ENCODE results near the gene ARVCF.

ARVCF gene

DNA sequence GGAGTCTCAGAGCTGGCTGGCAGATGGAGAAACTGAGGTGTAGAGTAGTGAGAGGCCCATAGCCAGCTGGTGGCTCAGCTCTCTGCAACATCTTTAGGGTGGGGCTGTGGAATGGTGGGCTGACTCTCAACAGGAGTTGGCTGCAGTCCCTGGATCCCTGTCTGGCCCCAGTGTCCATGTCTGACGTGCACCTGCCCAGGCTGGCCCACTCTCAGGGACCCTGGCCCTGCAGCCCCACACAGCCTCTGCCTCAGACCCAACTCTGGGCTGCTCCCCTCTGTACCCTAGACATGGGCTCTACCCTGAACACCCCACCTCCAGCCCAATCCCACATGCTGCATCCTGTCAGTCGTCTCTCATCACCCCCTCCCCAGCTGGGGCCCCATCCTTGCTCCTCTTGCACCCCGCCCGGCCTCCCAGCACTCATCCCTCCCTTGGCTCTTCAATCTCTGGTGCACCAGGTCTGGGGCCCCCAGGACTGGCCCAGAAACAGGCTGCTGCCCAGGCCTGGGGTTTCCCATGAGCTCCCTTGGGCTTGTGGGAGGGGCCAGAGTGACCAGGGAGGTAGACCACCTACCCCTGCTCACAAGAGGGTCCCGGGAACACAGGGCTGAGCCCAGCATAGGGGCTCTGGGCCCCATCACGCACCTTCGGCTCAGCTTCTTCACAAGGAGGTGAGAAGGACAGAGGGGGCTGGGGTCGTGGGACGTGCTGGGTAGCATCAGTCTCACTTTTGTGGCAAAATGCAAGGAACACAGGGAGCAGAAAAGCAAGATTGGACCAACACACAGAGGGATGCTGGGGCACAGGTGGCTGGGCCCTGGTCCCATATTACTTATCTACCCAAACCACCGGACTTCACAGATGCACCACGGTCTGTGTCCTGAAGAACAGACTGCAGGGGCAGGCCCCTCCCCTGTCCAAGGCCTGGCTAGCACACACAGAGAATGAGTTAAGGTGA lies 31.5 kb downstream of the ARVCF start:
- no peak for DNase-seq

DNA sequence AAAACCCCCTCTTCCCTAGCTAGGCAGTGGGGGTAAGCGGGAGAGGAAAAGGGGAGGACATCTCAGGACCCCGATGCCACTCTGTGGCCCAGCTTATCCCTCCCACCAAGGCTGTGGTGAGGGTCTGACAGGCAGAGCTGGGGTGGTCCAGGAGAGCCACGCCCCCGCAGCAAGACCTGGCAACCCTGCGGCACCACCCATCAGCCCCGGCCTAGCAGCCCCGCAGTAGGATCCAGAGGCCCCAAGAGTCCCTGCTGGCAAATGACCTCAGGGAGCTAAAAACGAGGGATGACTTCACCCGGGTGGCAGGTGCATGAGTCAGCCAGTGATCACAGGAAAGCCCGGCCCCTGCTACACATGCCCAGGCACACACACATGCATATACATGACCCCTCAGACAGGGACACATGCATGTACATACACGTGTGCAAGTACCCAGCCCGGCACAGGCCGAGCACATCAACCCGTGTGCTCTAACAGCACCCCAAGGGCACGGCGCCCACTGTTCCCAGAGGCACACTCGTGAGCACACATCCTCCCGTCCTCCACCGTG lies 32.3 kb downstream of the ARVCF start:
- peak; percentile 61 for DNase-seq

DNA sequence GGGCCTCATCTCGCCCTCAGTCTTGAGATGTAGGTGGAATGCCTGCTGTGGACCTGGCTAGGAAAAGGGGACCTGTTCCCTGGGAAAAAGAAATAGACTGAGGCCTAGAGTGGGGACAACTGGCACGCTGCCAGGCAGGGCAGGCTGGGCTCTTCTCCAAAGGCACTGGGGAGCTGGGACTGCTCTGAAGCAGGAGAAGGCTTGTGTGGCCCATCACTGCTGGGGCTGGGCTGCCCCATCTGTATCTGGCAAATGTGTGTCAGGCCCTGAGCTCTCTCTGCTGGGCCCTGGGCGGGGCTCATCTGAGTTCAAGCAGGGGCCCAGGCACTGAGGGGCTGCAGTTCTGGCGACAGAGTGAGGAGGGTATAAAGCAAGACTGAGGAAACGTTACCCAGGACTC lies 32.9 kb downstream of the ARVCF start:
- DNase-seq = no peak

DNA sequence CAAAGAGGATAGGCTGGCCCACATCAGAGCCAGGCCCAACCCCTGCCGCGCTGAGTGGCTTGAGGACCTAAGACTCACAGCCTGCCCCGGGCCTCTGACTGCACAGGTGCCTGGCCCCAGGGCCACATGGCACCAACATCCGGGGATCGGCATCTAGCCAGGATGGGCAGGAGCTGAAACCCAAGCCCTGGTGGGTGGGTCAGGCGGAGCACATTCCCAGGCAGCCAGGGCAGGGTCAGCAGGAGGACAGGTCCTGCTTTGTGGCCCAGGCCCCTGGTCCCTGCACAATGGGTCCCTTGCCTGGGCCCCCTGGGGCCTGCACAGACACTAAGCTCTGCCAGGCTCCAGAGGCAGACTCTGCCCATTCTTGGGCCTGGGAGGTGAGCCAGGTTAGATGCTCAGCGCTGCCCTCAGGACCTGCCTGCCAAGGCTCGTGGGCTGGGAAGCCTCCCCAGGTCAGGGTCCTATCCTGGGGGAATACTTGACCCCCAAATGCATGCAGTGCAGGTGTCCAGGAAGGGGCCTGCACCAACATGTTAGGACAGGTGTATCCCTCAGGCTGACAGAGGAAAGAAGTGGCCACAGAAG lies 33.5 kb downstream of the ARVCF start:
- no peak for DNase-seq

DNA sequence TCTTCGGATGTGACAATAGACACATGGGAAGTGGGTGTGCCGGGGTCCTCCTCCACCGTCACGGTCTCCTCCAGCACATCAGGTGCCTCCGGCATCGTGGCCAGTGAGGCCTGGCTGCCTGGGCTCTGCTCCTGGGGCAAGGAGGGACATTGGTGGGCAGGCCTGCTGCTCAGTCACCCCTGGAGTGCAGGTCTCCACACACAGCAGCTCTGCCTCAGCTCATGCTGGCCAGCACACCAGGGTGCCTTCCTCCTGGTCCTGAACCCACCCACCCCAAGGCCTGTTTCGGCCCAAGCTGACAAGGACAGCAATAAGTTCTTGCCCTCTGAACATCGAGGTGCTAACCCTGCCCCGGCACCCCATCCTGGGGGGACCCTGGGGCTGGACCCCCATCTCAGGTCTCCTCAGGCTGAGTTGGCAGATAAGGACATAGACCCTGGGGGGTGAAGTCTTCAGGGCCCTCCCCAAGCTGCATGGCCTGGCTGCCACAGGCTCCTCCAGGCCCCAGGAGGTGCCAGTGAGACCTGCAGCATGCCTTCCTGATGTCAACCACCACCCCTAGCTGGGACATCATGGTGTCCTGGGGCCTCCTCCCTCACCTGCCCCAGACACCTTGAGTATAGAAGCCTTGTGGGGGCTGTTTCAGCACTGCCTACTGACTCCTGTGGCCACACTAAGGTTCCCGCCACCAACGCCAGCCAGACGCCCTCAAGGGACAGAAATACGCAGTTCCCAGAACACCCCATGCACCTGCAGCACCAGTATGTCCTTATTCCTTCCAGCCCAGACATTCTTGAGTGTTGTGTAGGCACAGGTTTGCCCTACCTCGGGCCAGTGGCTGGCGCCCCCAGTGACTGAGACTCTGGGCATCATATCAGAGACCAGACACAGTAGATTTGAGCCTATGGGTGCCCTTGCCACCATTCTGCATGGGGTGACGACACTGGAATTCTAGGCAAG lies 34.4 kb downstream of the ARVCF start:
- DNase-seq = no peak

DNA sequence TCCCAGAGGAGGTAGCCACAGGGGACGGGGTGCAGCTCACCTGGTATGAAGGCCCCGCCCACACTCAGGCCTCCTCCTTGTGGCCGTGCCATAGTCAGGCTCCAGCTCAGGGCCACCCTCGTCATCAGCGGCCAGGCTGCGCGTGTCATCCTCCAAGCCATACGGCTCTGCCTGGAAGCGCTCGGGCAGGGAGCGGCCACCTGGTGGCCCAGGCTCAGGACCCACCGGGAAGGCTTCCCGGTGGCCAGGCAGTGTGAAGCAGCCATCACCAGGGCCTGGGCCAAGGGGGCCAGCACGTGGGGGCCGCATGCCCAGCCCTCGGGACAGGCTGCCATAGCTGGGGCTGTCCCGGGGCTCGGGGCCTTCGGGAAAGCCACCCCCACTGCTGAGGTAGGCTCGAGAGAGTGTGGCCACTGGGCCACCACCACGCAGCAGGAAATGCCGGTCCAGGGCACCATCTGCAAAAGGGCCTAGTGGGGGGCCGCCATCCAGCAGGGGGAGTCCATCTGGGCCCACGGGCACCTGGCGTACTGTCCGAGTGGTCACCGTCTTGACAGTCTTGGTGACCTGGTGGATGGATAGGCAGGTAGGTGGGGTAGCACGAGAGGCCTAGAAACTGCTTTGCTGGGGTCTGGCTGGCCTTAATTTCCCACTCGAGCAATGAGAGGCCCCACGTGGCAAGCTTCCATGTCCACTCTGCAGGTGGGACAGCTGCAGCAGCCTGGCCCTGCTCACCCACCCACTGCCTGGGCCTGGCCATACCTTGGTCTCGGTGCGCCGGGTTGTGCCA lies 35.3 kb downstream of the ARVCF start:
- no peak for DNase-seq

DNA sequence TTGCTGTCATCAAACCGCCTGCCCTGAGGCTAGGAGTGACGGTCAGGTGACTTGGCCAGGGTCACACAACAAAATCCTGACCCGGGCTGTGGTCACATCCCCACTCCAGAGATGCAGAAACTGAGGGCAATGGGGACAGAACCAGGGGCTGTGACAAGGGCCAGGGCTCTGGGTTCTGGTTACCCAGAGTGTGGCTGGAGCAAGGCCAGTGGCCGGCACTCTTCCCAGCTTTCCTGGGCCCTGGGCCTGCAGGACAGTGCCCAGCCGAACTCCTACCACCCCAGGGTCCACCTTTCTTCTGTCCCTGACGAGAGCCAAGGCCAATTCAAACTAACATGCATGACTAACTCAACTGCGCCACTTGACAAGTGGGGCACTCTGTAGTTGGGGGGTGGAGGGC lies 35.9 kb downstream of the ARVCF start:
- DNase-seq = no peak

DNA sequence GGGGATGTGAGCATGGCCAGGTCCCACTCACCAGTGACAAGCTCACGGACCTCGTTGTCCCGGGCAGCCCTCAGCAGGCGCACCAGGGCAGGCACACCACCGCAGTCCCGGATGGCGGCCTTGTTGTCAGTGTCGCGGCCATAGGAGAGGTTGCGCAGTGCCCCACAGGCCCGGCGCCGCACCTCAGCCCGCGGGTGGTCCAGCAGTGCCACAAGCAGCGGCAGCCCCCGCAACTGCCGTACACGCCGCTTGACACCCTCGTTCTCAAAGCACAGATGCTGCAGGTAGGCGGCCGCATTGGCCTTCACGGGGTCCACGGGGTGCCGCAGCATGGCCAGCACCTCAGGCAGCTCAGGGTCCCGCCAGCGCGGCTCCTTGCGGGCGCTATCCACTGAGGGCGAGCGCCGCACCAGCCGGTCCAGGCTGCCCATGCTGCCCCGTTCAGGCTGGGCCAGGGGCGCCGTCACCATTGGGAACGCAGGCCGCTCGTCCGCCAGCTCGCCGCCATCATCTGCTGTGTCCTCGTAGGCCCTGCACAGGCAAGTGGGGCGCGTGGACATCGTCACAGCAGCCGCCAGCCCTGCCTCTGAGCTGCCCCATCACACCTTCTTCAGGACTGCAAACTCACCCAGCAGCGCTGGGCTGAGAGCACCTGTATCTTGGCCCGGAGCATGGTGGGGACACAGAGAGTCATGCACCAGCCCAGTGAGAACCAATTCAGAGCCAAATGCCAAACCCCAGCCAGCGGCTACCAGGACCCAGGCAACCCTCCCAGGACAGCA lies 36.7 kb downstream of the ARVCF start:
- no peak for DNase-seq

DNA sequence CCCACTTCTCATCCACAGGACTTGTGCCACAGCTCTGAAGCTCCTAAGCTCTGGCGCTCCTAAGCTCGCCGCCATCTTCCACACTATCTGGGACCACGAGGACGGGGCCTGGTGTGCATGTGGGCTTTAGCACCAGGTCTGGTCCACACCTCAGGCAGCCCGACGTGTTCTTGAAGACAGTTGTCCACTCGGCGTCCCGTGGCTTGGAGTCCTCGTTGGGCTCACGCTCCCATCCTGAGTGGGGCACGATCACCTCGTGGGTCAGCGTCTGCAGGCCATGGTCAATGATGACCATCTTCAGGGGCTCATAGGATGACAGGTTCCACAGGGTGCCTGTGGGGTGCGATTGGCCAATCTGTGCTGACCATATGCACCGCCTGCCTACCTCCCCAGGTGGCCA lies 37.9 kb downstream of the ARVCF start:
- no peak for DNase-seq

DNA sequence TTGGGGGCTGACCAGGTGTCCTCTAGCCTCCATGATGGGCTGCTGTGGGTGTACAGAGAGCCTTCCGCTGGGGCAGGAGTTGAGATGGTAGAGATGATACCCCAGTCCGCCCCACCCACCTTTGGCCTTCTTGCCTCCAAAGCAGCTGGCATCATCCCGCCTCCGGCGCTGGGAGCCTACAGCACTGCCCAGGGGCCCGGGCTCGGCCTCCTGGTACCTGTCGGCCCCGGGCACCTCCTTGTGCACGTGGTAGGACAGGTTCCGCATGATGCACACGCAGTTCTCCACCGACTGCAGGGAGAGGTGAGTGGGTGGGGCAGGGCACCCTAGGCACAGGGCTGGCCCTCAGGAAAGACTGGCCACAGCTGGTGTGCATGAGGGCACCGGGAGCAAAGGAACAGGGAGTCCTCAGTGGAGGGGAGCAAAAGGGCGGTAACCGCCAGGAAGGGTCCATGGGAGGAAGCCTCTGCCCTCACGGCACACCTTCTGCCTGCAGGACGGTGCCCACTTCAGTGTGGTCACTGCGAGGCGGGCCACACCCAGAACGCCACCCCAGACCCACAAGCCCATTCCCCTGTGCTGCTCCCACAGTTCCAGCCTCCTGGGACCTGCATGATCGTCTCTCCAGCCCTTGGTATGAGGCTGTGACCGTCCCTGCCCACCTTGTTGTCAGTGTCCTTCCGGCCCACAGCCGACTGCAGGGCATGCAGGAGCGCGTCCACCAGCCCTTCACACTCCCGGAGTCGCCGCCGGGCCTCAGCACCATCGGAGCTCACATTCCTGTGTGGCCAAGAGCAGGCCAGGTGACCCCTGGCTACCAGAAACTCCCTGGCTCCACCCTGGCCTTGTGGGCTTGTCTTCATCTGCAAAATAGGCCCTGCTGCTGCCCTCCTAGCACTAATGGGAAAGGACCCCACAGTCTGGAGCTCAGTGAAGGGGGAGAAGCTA lies 39.1 kb downstream of the ARVCF start:
- DNase-seq = no peak

DNA sequence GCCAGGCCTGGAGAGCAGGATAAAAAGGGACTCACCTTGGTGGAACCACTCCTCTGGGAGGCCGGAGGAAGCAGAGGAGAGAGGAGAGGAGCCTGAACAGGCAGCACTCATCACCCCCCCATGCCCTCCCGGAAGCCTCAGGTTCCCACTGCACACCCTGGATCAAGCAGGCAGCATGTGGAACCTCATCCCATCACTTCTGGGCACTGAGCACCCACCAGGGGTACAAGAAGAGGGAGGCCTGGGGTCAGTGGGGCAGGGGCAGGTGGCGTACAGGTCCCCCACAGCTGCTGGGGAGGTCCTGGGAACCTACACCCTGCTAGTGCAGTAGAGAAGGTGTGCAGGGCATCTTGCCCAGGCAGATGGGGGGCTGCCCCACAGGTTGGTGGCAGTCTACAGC lies 40.0 kb downstream of the ARVCF start:
- no peak for DNase-seq

DNA sequence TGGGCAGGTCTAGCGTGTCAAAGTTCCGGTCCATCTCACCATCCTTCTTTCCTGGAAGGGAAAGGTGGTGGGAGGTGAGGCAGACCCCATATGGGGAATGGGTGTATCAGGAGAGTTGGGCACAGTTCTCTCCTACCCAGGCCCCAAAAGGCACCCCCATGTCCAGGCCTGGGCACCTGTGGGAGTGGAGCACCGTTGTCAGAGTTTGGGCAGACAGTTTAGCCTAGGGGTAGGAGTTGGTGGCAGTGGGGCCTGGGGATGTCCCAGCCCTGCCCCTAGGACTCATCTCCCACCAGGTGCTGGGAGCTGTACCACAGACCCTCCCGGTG lies 41.0 kb downstream of the ARVCF start:
- DNase-seq = no peak

DNA sequence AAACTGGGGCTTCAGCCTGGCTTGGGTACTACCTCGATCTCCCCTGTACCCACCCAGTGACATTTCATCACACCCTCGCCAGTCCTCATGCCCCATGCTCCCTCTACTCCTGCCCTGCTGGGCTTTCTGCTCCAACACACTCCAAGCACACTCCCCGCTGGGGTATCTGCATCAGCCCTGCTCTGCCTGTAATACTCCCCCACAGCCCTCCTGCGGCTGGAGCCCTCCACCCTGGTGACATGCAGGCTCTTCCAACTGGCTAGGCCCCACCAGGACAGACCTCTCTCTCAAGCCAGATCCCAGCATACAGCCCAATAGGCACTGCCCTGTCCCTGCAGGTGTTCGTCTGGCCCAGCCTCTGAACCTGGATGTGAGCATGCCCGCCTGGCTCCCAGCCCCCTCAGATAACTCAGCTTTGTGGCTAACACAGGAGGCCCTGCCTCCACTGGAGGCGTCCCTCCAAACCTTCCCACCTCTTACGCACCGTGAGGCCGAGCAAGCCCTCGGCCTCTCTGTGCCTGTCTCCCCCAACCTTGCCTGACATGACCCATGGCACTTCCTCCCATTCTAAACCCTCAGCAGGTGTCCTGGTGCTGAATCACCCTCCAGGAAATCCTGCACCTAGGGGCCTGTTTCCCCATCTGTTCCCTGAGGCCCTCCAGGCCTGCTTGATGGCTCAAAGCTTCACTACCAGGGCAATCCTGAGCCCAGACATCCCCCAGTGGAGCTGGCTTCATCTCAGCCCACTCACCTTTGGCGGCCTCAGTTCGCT lies 41.5 kb downstream of the ARVCF start:
- DNase-seq = no peak

DNA sequence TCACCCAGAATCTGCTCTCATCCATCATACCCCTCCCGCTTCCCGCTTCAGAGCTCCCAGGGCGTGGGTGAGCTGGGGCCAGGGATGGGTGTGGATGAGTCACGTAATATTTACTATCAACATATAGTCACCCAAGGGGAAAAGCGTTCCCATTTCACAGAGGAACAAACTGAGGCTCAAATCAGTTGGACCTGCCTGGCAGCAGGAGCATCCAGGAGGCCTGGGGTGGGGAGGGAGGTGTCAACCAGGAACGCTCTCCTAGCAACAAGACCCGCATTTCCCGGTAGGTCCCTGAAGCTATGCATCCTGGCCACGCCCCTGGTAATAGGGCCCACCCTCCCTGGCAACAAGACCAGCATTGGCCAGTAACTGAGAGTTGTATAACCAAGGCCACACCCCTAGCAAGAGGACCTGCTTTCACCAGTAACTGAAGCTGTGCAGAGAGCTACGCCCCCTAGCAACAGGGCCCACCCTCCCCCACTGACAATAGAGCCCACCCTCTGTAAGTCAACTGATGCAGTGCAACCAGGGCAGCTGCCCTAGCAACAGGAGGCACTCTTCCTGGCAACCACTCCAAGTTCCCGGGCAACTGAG lies 42.3 kb downstream of the ARVCF start:
- DNase-seq = peak; percentile 56

DNA sequence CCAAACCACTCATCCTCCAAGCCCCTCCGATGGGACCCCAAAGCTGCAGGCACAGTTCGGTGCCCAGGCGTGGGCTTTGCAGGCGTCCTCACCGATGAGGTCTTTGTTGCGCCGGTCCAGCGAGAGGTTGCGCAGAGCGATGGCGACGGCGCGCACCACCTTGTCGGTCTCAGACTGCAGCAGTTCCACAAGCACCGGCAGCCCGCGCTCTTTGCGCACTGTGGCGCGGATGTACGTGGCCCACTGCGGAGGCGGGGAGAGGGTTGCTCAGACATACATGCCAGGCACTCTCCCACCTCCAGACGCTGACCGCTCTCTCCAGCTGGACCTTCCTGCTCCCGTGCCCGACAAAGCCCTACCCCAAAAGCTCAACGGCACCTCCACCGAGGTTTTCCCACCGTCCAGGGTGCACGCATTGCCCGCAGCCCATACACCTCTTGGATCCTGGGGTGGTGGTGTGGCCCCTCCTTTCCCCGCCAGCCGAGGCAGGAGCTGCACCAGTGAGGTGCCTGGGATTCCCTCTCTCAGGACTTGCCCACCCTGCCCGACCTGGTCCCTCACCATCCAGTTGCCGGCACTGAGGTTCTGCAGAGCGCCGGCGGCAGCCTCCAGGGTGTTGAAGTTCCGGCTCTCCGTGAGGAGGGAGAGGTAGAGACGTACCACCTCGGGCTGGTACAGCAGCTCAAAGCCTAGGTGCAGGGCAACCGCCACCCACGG lies 42.9 kb downstream of the ARVCF start:
- DNase-seq = no peak

DNA sequence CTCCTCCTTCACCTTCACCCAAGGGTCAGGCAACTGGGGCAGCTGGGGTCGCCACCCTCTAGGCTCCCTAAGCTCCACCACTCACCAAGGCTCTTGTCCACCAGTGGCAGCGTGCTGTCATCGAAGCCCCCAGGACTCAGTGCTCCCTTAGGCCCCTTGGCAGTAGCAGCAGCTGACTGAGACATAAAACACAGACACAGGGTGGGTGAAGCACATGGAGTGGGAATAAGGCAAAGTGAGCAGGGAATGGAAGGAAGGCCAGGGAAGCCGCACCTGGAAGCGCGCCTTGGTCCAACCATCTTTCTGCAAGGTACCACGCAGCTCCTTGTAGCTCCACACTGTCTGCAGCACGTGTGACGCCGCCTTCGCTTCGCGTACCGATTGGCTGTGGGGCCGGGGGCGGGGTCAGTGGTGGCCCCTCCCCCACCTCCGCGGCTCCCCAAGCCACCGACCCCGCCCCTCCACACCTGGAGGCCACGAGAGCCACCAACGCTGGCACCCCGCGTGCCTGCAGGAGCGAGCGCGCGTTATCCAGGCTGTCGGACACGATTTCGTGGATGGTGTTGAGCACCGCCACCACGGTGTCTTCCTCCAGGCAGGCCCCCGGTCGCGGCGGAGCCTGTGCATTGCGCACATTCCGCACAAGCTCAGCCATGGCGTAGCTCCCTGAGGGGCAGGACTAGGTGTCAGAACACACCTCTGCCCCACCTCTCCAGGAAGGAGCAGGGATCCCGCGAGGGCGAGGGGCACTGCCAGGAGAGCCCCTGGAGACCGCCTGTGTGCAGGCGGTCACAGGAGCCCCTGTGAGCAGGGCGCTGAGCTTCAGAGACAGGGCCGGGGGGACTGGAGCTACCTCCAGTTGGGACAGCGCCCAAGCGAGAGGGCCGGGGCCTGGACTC lies 43.7 kb downstream of the ARVCF start:
- no peak for DNase-seq

DNA sequence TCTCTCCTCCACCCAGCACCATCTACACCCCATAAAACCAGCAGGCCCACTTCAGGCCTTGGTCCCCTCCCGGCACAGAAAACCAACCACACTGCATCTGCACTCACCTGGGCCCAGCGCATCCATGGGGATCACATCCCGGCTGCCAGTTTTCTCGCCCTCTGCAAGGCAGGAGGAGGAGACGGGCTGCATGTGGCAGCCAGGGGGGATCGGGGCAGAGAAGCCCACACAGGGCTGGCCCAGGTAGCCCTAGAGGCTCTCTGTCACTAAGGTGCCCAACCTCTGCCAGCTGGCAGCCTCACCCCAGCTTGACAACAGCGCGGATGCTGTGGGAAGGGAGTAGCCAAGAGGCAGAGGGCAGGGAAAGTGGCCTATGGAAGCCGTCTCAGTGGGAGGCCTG lies 44.4 kb downstream of the ARVCF start:
- no peak for DNase-seq
